Middle frontal gyrus (tissue), 1 donor: ENCODE results near the gene EOMES.
A peak's percentile ranks its signal among the peaks of the same experiment; 100 is the strongest.

Experiments used
- DNase-seq: peaks from one replicate; pipeline ENCODE4 v3.0.0-alpha.2; 2015; ENCODE audit warnings: low spot score; ENCODE audit errors: extremely low spot score

Gene EOMES

DNA sequence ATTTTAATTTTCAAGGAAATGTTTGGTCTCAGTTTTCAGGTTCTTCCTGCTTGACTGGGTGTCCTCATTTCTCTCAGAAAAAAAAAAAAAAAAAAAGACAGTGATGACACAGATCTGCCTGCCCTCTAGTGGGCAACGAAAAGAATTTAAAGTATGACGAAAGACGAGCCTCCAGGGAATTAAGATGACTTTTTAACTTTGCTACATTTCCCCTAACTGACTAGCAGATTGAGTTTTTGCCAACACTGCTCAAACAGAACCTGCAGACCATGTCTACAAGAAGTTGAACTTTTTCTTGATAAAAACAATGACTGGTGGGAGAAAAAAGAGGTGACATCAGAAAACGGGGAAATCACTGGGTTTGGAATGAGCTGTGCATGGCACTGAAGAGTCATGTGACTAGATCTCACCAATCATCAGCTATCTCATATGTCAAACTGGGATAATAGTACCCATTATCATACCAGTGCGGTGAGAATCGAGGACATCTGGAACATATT is 40.8 kb downstream of the EOMES start:
- DNase-seq = no peak

DNA sequence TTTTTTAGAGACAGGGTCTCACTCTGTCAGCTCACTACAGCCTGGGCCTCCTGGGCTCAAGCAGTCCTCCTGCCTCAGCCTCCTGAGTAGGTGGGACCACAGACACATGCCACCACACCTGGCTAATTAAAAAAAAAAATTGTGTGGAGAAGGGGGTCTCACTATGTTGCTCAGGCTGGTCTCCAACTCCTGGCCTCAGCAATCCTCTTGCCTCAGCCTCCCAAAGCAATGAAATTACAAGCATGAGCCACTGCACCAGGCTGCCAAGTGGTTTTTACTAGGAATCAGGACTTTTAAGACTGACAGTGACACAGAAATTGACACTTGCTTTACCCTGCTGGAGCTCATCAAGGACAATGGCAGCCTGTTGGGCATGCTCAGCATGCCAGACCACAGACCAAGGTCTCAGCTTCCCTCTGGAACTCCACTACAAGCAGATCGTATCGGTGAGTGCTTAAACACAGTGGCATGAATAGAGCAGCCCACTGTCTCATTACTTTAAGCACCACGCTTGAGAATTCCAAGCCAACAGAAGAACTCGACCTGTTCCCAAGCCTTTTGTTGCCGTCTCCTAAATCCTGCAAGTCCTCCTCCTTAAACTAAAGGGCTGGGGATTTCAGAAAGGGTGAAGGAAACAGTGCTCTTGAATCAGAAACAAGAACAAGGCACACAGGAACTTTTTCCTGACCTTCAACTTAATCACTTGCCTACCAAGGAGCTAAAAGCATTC is 41.4 kb downstream of the EOMES start:
- DNase-seq = no peak

DNA sequence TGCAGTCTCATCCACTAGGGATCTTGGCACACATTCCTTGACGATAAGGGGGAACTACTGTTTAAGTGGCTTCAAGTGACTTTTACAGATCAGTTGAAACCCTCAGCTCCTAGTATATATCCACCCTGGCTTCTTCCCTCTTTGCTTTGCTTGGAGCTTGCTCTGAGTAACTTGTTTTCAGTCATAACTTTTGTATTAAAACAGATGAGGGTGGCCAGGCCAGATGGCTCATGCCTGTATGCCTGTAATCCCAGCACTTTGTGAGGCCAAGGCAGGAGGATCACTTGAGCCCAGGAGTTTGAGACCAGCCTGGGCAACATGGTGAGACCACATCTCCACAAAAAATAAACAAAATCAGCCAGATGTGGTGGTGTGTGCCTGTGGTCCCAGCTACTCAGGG is 42.4 kb downstream of the EOMES start:
- no peak for DNase-seq

DNA sequence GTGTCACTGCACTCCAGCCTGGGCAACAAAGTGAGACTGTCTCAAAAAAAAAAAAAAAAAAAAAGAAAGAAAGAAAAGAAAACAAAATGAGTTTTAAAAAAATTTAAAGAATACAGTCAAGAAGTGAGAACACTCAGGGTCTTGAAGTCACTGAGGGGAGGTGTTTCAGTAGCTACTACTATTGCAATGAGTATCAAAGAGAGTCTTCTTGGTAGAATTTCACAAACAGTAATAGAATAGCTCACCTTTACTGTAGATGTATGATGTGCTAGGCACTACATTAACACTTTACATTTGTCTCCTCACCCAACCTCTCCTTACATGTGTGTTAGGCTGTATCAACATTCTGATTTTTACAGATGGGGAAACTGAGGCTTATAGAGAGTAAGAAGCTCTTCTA is 43.9 kb downstream of the EOMES start:
- no peak for DNase-seq

DNA sequence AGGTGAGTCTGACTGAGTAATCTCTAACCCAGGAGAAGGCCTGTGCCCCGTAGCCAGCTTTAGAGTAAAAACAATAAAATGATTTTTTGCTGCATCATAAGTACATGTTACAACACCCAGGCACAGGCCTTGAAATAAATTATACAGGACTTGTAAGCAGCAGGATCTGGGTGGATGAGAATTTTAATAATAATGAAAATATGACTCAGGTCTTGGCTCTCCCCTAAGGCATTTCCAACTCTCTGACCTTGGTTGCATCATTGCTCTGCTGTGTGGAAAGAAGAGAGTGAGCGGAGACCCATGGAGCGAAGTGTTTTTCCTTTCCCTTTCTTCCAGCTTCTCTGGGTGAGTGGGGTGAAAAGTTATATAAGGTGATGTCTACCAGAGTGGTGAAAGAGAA is 44.6 kb downstream of the EOMES start:
- no peak for DNase-seq

DNA sequence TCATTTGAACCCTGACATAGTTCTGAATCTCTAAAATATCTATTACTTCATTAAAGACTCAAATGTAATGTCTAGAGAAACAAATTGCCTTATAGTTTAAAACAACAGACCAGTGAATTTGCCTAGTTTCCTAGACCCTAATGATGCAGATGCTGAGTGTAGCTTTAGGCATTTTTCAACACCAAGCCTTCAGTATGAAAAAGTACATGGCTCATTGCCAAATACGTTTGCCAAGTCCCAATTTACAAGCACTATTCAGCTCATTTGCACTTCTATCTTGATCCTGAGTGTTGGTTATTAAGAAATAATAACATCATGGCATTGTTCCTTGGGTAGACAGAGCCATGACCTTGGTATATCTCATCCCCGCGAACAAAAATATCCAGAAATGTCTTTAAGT is 46.8 kb downstream of the EOMES start:
- no peak for DNase-seq

DNA sequence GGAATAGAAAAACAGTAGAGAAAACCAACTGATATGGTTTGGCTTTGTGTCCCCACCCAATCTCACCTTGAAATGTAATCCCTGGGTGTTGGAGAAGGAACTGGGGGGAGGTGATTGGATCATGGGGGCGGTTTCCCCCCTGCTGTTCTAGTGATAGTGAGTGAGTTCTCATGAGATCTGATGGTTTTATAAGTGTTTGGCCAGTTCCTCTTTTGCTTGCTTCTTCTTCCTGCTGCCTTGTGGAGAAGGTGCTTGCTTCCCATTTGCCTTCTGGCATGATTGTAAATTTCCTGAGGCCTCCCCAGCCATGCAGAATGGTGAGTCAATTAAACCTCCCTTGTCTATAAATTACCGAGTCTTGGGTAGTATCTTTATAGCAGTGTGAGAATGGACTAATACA is 48.4 kb downstream of the EOMES start:
- DNase-seq = no peak

DNA sequence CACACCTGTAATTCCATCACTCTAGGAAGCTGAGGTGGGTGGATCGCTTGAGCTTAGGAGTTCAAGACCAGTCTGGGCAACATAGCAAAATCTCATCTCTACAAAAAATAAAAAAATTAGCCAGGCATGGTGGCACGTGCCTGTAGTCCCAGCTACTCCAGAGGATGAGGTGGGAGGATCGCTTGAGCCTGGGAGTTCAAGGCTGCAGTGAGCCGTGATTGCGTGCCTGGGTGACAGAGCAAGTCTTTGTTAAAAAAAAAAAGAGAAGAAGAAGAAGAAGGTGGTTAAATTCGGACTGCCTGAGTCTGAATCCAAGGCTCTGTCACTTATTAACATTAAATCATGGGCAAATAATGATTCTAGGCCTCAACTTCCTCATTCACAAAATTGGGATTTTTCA is 51.0 kb downstream of the EOMES start:
- DNase-seq = no peak

DNA sequence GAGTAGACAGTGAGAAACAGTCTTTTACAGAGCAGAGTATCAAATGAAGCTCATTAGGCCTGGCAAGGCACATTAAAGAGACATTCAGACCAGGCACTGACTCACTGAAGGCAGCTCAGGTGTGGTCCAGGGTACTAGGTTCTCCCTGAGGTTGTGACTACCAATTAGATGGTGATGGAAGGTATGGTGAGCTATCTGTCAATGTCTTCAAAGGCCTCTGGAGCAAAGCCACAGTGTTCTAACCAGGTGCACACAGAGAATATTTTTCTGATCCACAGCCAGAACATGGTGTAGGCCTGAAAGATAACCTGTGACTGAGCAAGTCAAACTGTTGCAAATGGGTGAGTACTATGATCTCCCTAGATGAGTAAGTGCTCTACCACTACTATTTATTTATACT is 51.5 kb downstream of the EOMES start:
- DNase-seq = no peak

DNA sequence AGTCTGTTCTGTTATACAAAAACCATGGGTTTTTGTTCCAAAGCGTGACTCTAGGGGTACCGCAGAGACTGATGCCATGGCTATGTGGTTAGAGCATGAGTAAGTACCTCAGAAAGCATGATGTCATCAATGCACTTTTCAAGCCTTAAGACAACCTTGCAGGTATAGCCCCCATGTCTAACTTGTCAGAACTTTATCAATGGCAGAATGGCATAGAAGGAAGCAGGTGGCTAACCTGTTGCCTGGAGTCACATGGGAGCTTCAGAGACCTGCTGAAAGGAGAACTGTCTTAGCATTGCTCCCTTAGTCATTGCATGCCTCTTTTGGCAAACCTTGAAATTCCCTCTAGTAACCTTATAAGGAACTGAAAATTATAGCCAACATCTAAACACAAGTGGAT is 52.5 kb downstream of the EOMES start:
- no peak for DNase-seq

DNA sequence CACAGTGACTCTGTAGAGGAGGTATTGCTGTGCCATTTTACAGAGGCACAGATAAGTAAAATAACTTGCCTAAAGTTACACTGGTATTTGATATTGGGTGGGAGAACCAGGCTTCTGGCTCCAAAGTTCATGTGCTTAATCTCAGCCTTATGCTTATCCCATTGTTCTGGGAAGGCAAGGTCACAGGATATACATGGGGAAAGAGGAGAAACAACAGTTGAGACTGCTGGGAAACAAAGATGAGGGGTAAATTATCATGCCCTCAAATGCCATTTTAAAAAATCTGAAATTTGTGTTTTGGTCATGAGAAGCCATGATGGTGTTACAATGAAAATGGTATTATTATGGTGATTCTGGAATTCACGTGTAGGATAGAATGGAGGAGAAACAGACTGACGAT is 54.4 kb downstream of the EOMES start:
- DNase-seq = no peak

DNA sequence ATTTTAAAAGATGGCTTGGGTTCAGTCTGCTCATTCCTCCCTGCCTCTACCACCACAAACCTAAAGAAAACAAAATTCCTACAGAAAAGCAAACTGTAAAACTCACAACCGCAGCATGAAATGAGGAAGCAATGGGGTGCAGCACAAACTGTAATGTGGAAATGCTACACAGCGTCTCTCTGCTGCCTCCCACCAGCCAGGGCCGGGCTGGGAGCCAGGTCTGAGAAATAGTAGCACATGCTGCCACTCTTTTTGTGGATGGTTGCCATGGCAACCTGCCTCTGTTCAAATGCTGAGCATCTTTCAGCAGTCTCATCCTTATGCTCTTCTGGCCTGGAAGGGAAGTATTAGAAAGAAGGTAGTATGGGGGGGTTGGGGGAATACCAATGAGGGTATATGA is 55.4 kb downstream of the EOMES start:
- DNase-seq = peak; percentile 88

DNA sequence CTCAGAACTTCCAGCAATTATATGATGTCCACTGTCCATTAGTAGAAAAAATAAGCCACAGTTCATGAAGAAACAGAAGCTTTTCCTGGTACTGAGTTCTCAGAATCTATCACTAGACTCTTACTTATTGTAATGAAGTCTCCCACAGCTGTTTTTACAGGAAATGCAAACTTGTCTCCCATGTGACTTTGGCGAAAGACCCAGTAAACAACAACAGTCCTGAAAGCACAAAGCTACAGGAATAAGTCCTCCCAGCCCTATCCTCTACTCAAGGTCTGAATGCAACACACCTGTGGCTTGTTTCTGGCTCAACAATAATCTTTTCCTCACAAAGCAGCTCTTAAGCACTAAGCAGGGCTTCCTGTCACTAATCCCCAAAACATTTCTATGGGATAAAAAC is 55.9 kb downstream of the EOMES start:
- DNase-seq = no peak
